ENCODE measurements around the gene CCDC50.

DNA sequence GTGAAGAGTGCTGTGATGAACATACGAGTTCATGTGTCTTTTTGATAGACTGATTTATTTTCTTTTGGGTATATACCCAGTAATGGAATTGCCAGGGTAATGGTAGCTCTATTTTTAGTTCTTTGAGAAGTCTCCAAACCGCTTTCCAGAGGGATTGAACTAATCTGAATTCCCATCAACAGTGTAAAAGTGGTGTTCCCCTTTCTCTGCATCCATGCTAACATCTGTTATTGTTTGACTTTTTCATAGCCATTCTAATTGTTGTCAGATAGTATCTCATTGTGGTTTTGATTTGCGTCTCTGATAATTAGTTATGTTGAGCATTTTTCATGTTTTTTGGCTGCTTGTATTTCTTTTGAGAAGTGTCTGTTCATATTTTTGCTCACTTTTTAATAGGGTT, 55.9 kb downstream of the CCDC50 start:
- TF ChIP-seq, protein P1, sequence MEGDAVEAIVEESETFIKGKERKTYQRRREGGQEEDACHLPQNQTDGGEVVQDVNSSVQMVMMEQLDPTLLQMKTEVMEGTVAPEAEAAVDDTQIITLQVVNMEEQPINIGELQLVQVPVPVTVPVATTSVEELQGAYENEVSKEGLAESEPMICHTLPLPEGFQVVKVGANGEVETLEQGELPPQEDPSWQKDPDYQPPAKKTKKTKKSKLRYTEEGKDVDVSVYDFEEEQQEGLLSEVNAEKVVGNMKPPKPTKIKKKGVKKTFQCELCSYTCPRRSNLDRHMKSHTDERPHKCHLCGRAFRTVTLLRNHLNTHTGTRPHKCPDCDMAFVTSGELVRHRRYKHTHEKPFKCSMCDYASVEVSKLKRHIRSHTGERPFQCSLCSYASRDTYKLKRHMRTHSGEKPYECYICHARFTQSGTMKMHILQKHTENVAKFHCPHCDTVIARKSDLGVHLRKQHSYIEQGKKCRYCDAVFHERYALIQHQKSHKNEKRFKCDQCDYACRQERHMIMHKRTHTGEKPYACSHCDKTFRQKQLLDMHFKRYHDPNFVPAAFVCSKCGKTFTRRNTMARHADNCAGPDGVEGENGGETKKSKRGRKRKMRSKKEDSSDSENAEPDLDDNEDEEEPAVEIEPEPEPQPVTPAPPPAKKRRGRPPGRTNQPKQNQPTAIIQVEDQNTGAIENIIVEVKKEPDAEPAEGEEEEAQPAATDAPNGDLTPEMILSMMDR (IDR thresholded peaks at IDR 0.05) = no peak
- TF ChIP-seq POLR2A (IDR thresholded peaks at IDR 0.05) = no peak
